ENCODE data around the gene NUDT6.

Gene NUDT6

GRCh38 chr4:122908223-122908622 is 14.2 kb downstream of the NUDT6 start:
- no peaks in the 10 kb centered on the region for H3K4me1 Mint-ChIP-seq
- no peak overlapping the region for H3K27ac Mint-ChIP-seq (ENCODE audit: low read depth)
- H3K27me3 Mint-ChIP-seq: no peaks in the 10 kb centered on the region
- DNase-seq (ENCODE audit: low spot score in 2 of 2): no peak
- H3K4me3 Mint-ChIP-seq: no peak overlapping the region
- H3K36me3 Mint-ChIP-seq (ENCODE audit: insufficient read depth): no peaks in the 10 kb centered on the region
- ATAC-seq (replicated peaks; ENCODE audit: extremely low read depth, poor library complexity, severe bottlenecking): no peak
- H3K9me3 Mint-ChIP-seq: no peaks in the 10 kb centered on the region

- no peak overlapping the region for H3K4me3 Mint-ChIP-seq
- no peaks in the 10 kb centered on the region for H3K36me3 Mint-ChIP-seq (ENCODE audit: insufficient read depth)
- no peaks in the 10 kb centered on the region for H3K27me3 Mint-ChIP-seq
- H3K4me1 Mint-ChIP-seq: no peaks in the 10 kb centered on the region
- H3K9me3 Mint-ChIP-seq: no peaks in the 10 kb centered on the region
- DNase-seq (ENCODE audit: low spot score in 2 of 2) (no peak), ATAC-seq (replicated peaks; ENCODE audit: extremely low read depth, poor library complexity, severe bottlenecking) (no peak)
- no peak overlapping the region for H3K27ac Mint-ChIP-seq (ENCODE audit: low read depth)
Measured at GRCh38 chr4:122906859-122907305, 15.5 kb downstream of the NUDT6 start.

- no peaks in the 10 kb centered on the region for H3K4me1 Mint-ChIP-seq
- no peak overlapping the region for H3K27ac Mint-ChIP-seq (ENCODE audit: low read depth)
- no peak for DNase-seq (ENCODE audit: low spot score in 2 of 2)
- H3K27me3 Mint-ChIP-seq: no peaks in the 10 kb centered on the region
- no peak overlapping the region for H3K4me3 Mint-ChIP-seq
- H3K36me3 Mint-ChIP-seq (ENCODE audit: insufficient read depth): peaks cover 1% of the 10 kb centered on the region
- H3K9me3 Mint-ChIP-seq: no peaks in the 10 kb centered on the region
- no peak for ATAC-seq (replicated peaks; ENCODE audit: extremely low read depth, poor library complexity, severe bottlenecking)
Measured at GRCh38 chr4:122903766-122904288, 18.6 kb downstream of the NUDT6 start.

- Mint-ChIP-seq H3K4me1 (no peaks in the 10 kb centered on the region), H3K27ac (ENCODE audit: low read depth) (no peak overlapping the region), H3K9me3 (no peaks in the 10 kb centered on the region), H3K27me3 (no peaks in the 10 kb centered on the region), H3K4me3 (no peak overlapping the region), H3K36me3 (ENCODE audit: insufficient read depth) (peaks cover 1% of the 10 kb centered on the region)
- DNase-seq (ENCODE audit: low spot score in 2 of 2) (no peak), ATAC-seq (replicated peaks; ENCODE audit: extremely low read depth, poor library complexity, severe bottlenecking) (no peak)
Measured at GRCh38 chr4:122901247-122902010, 21.0 kb downstream of the NUDT6 start.

- Mint-ChIP-seq H3K27me3 (no peaks in the 10 kb centered on the region), H3K4me3 (no peak overlapping the region), H3K4me1 (no peaks in the 10 kb centered on the region), H3K36me3 (ENCODE audit: insufficient read depth) (peaks cover 1% of the 10 kb centered on the region), H3K9me3 (no peaks in the 10 kb centered on the region), H3K27ac (ENCODE audit: low read depth) (no peak overlapping the region)
- ATAC-seq (replicated peaks; ENCODE audit: extremely low read depth, poor library complexity, severe bottlenecking) (no peak), DNase-seq (ENCODE audit: low spot score in 2 of 2) (no peak)
Measured at GRCh38 chr4:122900314-122900713, 22.1 kb downstream of the NUDT6 start.

GRCh38 chr4:122899682-122900081 is 22.7 kb downstream of the NUDT6 start:
- Mint-ChIP-seq H3K4me1 (no peaks in the 10 kb centered on the region), H3K27me3 (no peaks in the 10 kb centered on the region), H3K27ac (ENCODE audit: low read depth) (no peak overlapping the region), H3K9me3 (no peaks in the 10 kb centered on the region), H3K36me3 (ENCODE audit: insufficient read depth) (peaks cover 1% of the 10 kb centered on the region), H3K4me3 (no peak overlapping the region)
- ATAC-seq (replicated peaks; ENCODE audit: extremely low read depth, poor library complexity, severe bottlenecking): no peak
- DNase-seq (ENCODE audit: low spot score in 2 of 2): no peak

- Mint-ChIP-seq H3K27me3 (no peaks in the 10 kb centered on the region), H3K4me1 (no peaks in the 10 kb centered on the region), H3K4me3 (no peak overlapping the region), H3K36me3 (ENCODE audit: insufficient read depth) (peaks cover 1% of the 10 kb centered on the region), H3K27ac (ENCODE audit: low read depth) (no peak overlapping the region), H3K9me3 (no peaks in the 10 kb centered on the region)
- DNase-seq (ENCODE audit: low spot score in 2 of 2) (no peak), ATAC-seq (replicated peaks; ENCODE audit: extremely low read depth, poor library complexity, severe bottlenecking) (no peak)
Measured at GRCh38 chr4:122898370-122899150, 23.8 kb downstream of the NUDT6 start.

GRCh38 chr4:122896270-122896669 is 26.1 kb downstream of the NUDT6 start:
- ATAC-seq (replicated peaks; ENCODE audit: extremely low read depth, poor library complexity, severe bottlenecking) (no peak), DNase-seq (ENCODE audit: low spot score in 2 of 2) (no peak)
- Mint-ChIP-seq H3K27ac (ENCODE audit: low read depth) (no peak overlapping the region), H3K27me3 (no peaks in the 10 kb centered on the region), H3K4me3 (no peak overlapping the region), H3K9me3 (no peaks in the 10 kb centered on the region), H3K36me3 (ENCODE audit: insufficient read depth) (peaks cover 1% of the 10 kb centered on the region), H3K4me1 (no peaks in the 10 kb centered on the region)

GRCh38 chr4:122895336-122895995 is 26.9 kb downstream of the NUDT6 start:
- no peak overlapping the region for H3K27ac Mint-ChIP-seq (ENCODE audit: low read depth)
- no peaks in the 10 kb centered on the region for H3K9me3 Mint-ChIP-seq
- peaks cover 1% of the 10 kb centered on the region for H3K36me3 Mint-ChIP-seq (ENCODE audit: insufficient read depth)
- no peaks in the 10 kb centered on the region for H3K4me1 Mint-ChIP-seq
- H3K27me3 Mint-ChIP-seq: no peaks in the 10 kb centered on the region
- DNase-seq (ENCODE audit: low spot score in 2 of 2): no peak
- no peak for ATAC-seq (replicated peaks; ENCODE audit: extremely low read depth, poor library complexity, severe bottlenecking)
- no peak overlapping the region for H3K4me3 Mint-ChIP-seq

GRCh38 chr4:122894827-122895226 is 27.6 kb downstream of the NUDT6 start:
- Mint-ChIP-seq H3K36me3 (ENCODE audit: insufficient read depth) (no peaks in the 10 kb centered on the region), H3K4me1 (no peaks in the 10 kb centered on the region), H3K27me3 (no peaks in the 10 kb centered on the region), H3K27ac (ENCODE audit: low read depth) (no peak overlapping the region), H3K9me3 (no peaks in the 10 kb centered on the region), H3K4me3 (no peak overlapping the region)
- DNase-seq (ENCODE audit: low spot score in 2 of 2) (no peak), ATAC-seq (replicated peaks; ENCODE audit: extremely low read depth, poor library complexity, severe bottlenecking) (no peak)

GRCh38 chr4:122890147-122890795 is 32.1 kb downstream of the NUDT6 start:
- no peaks in the 10 kb centered on the region for H3K36me3 Mint-ChIP-seq (ENCODE audit: insufficient read depth)
- H3K27me3 Mint-ChIP-seq: no peaks in the 10 kb centered on the region
- no peak overlapping the region for H3K27ac Mint-ChIP-seq (ENCODE audit: low read depth)
- DNase-seq (ENCODE audit: low spot score in 2 of 2) (no peak), ATAC-seq (replicated peaks; ENCODE audit: extremely low read depth, poor library complexity, severe bottlenecking) (no peak)
- H3K4me1 Mint-ChIP-seq: no peaks in the 10 kb centered on the region
- no peak overlapping the region for H3K4me3 Mint-ChIP-seq
- no peaks in the 10 kb centered on the region for H3K9me3 Mint-ChIP-seq

- no peak overlapping the region for H3K27ac Mint-ChIP-seq (ENCODE audit: low read depth)
- ATAC-seq (replicated peaks; ENCODE audit: extremely low read depth, poor library complexity, severe bottlenecking) (no peak), DNase-seq (ENCODE audit: low spot score in 2 of 2) (no peak)
- no peaks in the 10 kb centered on the region for H3K9me3 Mint-ChIP-seq
- H3K27me3 Mint-ChIP-seq: no peaks in the 10 kb centered on the region
- no peak overlapping the region for H3K4me3 Mint-ChIP-seq
- H3K36me3 Mint-ChIP-seq (ENCODE audit: insufficient read depth): no peaks in the 10 kb centered on the region
- no peaks in the 10 kb centered on the region for H3K4me1 Mint-ChIP-seq
Measured at GRCh38 chr4:122889726-122890125, 32.7 kb downstream of the NUDT6 start.

Data from central memory CD8-positive, alpha-beta T cell (primary cell).